Calu3 (cell line): ENCODE data around the gene SLC35F6. TPM values are rescaled to one million over a fixed set of nuclear protein-coding genes. Genes with fewer than 3 reads are reported as not detected.

ENCODE experiments used
- BruUV-seq: library from RNA; stranded (reverse); fragments of 400-500 nt; replicated peaks from 2 replicates; lab custom pipeline; 2021; lab: Mats Ljungman, UMichigan
- CTCF ChIA-PET: fragments of 300-600 bp; sonication (Branson Sonifier 250); formaldehyde crosslinking; loops from one replicate; lab custom pipeline; 2022; ENCODE audit warnings: antibody characterized with exemption; lab: Charles Lee
- DNase-seq: peaks from one replicate; pipeline ENCODE4 v3.0.0; 2022
- H3K27ac Mint-ChIP-seq: one replicate; pipeline ENCODE4 v1.8.0; 2022; ENCODE audit warnings: mixed read lengths; ENCODE audit not compliant: unreplicated experiment
- H3K27me3 Mint-ChIP-seq: one replicate; pipeline ENCODE4 v1.8.0; 2022; ENCODE audit warnings: mixed read lengths; ENCODE audit not compliant: unreplicated experiment
- H3K36me3 Mint-ChIP-seq: one replicate; pipeline ENCODE4 v1.8.0; 2022; ENCODE audit warnings: mild to moderate bottlenecking, moderate library complexity, mixed read lengths; ENCODE audit not compliant: insufficient read depth, unreplicated experiment
- H3K4me1 Mint-ChIP-seq: one replicate; pipeline ENCODE4 v1.8.0; 2022; ENCODE audit warnings: mild to moderate bottlenecking, low read depth, mixed read lengths; ENCODE audit not compliant: unreplicated experiment
- H3K4me3 Mint-ChIP-seq: one replicate; pipeline ENCODE4 v1.8.0; 2022; ENCODE audit warnings: mild to moderate bottlenecking, low read depth, moderate library complexity, mixed read lengths; ENCODE audit not compliant: unreplicated experiment
- H3K9me3 Mint-ChIP-seq: one replicate; pipeline ENCODE4 v1.8.0; 2022; ENCODE audit warnings: low read depth, mixed read lengths; ENCODE audit not compliant: unreplicated experiment
- intact Hi-C: fragments of 100-400 bp; cut with micrococcal nuclease; formaldehyde crosslinking; loops from one replicate; pipeline ENCODE4 v1.10.0; 2022; ENCODE audit not compliant: unreplicated experiment
- total RNA-seq: library from RNA; stranded (reverse); gene quantifications from 2 replicates; pipeline ENCODE4 v1.2.3, GENCODE V29; 2022
- TF ChIP-seq, protein P1 (sequence below): fragments of 200-600 bp; IDR thresholded peaks from one replicate; pipeline ENCODE4 v1.8.0; 2022; ENCODE audit warnings: antibody characterized with exemption; ENCODE audit not compliant: unreplicated experiment

The SLC35F6 gene
- total RNA-seq, 1 experiment from 2014 or later: 36.9 TPM

DNA sequence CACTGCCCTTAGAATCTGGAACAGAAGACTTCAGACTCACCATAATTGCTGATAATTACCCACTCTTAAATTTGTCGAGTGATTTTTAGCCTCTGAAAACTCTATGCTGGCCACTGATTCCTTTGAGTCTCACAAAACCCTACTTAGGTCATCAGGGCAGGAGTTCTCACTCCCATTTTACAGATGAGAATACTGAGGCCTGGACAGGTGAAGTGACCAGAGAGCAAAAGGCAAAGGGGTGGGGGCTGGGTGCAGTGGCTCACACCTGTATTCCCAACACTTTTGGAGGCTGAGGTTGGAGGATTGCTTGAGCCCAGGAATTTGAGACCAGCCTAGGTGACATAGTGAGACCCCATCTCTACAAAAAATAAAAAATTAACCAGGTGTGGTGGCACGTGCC lies 34.8 kb upstream of the SLC35F6 start:
- H3K4me3 Mint-ChIP-seq: no peak overlapping the region
- H3K9me3 Mint-ChIP-seq: no peaks in the 10 kb centered on the region
- peaks cover 19% of the 10 kb centered on the region for H3K4me1 Mint-ChIP-seq
- H3K27me3 Mint-ChIP-seq: peaks cover 83% of the 10 kb centered on the region
- CTCF ChIA-PET: interaction anchor here (1.4 kb wide), 1 partner anchor 123 kb away, joined by 3 read pairs; no protein-coding TSS in a partner anchor
- intact Hi-C loops: no loop called here
- no peak overlapping the region for H3K27ac Mint-ChIP-seq
- DNase-seq: no peak
- TF ChIP-seq, protein P1, sequence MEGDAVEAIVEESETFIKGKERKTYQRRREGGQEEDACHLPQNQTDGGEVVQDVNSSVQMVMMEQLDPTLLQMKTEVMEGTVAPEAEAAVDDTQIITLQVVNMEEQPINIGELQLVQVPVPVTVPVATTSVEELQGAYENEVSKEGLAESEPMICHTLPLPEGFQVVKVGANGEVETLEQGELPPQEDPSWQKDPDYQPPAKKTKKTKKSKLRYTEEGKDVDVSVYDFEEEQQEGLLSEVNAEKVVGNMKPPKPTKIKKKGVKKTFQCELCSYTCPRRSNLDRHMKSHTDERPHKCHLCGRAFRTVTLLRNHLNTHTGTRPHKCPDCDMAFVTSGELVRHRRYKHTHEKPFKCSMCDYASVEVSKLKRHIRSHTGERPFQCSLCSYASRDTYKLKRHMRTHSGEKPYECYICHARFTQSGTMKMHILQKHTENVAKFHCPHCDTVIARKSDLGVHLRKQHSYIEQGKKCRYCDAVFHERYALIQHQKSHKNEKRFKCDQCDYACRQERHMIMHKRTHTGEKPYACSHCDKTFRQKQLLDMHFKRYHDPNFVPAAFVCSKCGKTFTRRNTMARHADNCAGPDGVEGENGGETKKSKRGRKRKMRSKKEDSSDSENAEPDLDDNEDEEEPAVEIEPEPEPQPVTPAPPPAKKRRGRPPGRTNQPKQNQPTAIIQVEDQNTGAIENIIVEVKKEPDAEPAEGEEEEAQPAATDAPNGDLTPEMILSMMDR: no peak
- H3K36me3 Mint-ChIP-seq: no peaks in the 10 kb centered on the region
- no TSS peak for BruUV-seq

DNA sequence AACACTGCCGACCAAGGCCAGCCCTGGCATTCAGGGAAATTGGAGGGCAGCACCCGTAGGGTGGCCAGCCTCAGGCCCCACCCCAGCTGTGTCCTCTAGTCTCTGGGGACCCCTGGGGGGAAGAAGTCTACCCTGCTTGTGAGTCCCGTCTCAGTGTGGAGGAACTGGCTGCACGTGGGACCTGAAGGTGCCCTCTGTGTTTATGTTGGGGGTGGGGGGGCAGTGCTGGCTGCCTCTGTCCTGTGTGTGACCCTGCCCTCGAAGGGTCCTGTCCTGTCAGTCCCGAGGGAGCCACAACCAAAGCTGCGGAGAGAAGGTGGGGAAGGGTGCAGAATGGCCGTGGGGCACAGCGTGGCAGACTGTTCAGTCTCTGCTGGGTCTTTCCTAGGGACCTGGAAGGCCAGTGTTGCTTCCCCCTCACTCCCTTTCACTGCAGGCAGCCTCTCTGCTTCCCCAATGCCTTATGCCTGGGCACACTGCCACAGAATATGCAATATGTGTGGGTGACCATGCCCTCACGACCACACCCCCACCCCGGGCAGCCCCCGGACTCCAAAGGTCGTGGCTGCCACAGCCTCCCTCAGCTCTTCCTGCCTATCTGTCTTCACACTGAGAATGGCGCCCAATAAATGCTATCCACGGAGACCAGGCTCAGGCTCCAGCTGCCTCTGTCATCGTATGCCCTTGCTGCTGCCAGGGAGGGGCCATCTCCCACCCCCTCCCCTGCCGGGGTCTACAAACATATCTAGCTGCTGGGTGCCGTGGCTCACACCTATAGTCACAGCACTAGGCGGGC lies 33.3 kb upstream of the SLC35F6 start:
- Mint-ChIP-seq H3K4me3 (no peak overlapping the region), H3K9me3 (no peaks in the 10 kb centered on the region), H3K36me3 (no peaks in the 10 kb centered on the region), H3K27ac (no peak overlapping the region), H3K27me3 (peaks cover 83% of the 10 kb centered on the region), H3K4me1 (peaks cover 11% of the 10 kb centered on the region)
- no TSS peak for BruUV-seq
- TF ChIP-seq, protein P1: no peak
- intact Hi-C loops: no loop called here
- DNase-seq: no peak
- CTCF ChIA-PET: interaction anchor here (1.4 kb wide), 1 partner anchor 124 kb away, joined by 3 read pairs; no protein-coding TSS in a partner anchor

DNA sequence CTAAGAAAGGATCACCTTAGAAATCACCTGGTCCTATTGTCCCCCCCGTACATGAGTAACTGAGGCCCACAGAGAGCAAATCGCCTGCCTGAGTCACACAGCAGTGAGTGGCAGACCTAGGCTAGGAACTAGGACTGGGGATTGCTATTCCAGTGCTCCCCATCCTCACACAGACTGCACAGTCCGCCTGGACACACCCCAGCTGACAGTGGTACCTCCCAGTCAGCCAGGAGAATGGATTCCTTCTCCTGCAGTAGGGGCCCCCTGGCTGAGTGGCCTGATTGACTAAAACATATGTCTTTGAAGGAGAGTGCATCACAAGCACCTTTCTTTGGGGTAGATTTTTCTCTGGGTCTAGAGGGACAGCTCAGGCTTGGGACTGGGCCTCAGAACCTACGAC lies 32.4 kb upstream of the SLC35F6 start:
- peaks cover 73% of the 10 kb centered on the region for H3K27me3 Mint-ChIP-seq
- no peak overlapping the region for H3K4me3 Mint-ChIP-seq
- no peaks in the 10 kb centered on the region for H3K36me3 Mint-ChIP-seq
- DNase-seq: no peak
- TF ChIP-seq, protein P1: no peak
- H3K27ac Mint-ChIP-seq: no peak overlapping the region
- CTCF ChIA-PET: interaction anchor here (0.7 kb wide), 1 partner anchor 12 kb away, joined by 3 read pairs; no protein-coding TSS in a partner anchor
- peaks cover 11% of the 10 kb centered on the region for H3K4me1 Mint-ChIP-seq
- intact Hi-C loops: no loop called here
- BruUV-seq: no TSS peak
- no peaks in the 10 kb centered on the region for H3K9me3 Mint-ChIP-seq

DNA sequence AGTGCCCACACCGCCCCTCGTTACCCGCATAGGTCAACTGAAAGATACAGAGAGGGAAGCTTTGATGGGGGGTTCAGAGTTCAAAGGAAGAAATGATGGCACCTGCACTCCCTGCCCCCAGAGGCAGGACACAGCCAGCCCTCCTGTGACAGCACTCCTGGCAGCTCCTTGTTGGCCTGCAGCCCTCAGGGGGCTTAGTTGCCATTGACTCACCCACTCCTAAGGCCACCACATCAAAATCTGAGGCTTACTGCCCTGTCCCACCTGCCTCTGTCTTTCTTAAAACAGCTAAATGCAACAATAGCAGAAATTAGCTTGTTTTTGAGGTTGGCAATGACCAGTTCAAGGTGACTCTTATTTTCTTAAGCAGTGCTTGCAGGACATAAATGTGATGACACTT lies 31.6 kb upstream of the SLC35F6 start:
- CTCF ChIA-PET: interaction anchor here (0.7 kb wide), 1 partner anchor 12 kb away, joined by 3 read pairs; no protein-coding TSS in a partner anchor
- no peaks in the 10 kb centered on the region for H3K36me3 Mint-ChIP-seq
- no peaks in the 10 kb centered on the region for H3K9me3 Mint-ChIP-seq
- H3K27me3 Mint-ChIP-seq: peaks cover 74% of the 10 kb centered on the region
- no TSS peak for BruUV-seq
- H3K27ac Mint-ChIP-seq: no peak overlapping the region
- intact Hi-C loops: no loop called here
- DNase-seq: no peak
- peaks cover 11% of the 10 kb centered on the region for H3K4me1 Mint-ChIP-seq
- TF ChIP-seq, protein P1: no peak
- H3K4me3 Mint-ChIP-seq: no peak overlapping the region
